GM12872 (cell line): ENCODE data around the gene DOLK.

ENCODE experiments used
- TF ChIP-seq, protein P1 (sequence below): IDR thresholded peaks from 3 replicates; pipeline ENCODE4 v1.5.1; 2011; ENCODE audit warnings: low read depth, mild to moderate bottlenecking, low read length, moderate library complexity; ENCODE audit not compliant: insufficient read depth

DOLK gene

DNA sequence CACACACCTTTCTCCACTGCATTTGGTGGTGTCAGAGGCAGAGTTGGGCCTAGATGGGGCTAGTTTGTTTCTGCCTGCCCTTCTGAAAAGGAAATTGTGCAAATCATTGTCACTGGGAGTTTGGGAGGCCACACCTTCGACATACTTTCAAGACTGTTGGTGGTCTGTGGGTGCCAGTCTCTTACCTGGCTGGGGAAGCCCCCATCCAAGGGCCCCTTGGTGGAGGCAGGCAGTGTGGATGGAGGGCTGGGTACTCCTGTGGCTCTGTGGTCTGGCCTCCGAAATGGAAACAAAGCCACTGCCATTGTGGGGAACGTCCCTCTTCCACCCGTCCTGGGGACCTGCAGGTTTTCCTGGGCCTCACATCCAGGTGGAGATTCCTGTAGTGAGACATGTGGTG lies 37.5 kb downstream of the DOLK start:
- TF ChIP-seq, protein P1, sequence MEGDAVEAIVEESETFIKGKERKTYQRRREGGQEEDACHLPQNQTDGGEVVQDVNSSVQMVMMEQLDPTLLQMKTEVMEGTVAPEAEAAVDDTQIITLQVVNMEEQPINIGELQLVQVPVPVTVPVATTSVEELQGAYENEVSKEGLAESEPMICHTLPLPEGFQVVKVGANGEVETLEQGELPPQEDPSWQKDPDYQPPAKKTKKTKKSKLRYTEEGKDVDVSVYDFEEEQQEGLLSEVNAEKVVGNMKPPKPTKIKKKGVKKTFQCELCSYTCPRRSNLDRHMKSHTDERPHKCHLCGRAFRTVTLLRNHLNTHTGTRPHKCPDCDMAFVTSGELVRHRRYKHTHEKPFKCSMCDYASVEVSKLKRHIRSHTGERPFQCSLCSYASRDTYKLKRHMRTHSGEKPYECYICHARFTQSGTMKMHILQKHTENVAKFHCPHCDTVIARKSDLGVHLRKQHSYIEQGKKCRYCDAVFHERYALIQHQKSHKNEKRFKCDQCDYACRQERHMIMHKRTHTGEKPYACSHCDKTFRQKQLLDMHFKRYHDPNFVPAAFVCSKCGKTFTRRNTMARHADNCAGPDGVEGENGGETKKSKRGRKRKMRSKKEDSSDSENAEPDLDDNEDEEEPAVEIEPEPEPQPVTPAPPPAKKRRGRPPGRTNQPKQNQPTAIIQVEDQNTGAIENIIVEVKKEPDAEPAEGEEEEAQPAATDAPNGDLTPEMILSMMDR = no peak

DNA sequence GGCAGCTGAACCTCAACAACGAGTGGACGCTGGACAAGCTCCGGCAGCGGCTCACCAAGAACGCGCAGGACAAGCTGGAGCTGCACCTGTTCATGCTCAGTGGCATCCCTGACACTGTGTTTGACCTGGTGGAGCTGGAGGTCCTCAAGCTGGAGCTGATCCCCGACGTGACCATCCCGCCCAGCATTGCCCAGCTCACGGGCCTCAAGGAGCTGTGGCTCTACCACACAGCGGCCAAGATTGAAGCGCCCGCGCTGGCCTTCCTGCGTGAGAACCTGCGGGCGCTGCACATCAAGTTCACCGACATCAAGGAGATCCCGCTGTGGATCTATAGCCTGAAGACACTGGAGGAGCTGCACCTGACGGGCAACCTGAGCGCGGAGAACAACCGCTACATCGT lies 39.0 kb downstream of the DOLK start:
- TF ChIP-seq, protein P1 = no peak

DNA sequence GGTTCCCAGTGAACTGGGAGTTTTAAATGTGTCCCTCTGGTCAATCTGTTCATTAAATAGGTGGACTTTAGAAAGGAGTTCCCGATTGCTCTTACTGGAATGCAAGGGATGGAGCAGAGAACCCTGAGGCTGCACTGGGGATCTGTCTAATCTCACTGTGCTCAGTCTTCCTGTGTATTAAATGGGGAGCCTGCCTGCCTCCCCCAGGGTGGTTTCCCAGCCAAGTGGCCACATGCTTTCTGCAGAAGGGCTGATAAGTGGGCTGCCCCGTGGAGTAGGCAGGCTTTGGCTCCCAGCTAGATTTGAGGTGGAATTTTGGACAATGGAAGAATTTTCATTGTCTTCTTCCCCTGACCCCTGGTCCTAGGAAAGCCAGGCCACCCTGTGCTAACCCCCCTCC lies 40.7 kb downstream of the DOLK start:
- TF ChIP-seq, protein P1 = no peak

DNA sequence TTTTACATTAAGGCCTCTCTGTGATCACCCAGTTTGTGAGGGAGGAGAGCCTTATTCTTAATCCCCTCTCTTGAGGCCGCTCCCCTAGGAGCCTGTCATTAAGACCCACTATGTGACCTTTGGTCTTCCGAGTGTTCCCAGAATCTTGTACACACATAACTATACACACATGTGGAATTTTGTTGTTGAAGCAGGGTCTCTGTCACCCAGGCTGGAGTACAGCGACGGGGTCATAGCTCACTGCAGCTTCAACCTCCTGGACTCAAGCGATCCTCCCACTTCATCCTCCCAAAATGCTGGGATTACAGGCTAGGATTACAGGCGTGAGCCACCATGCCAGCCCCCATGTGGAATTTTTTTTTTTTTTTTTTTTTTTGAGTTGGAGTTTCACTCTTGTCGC lies 41.4 kb downstream of the DOLK start:
- TF ChIP-seq, protein P1 = no peak

DNA sequence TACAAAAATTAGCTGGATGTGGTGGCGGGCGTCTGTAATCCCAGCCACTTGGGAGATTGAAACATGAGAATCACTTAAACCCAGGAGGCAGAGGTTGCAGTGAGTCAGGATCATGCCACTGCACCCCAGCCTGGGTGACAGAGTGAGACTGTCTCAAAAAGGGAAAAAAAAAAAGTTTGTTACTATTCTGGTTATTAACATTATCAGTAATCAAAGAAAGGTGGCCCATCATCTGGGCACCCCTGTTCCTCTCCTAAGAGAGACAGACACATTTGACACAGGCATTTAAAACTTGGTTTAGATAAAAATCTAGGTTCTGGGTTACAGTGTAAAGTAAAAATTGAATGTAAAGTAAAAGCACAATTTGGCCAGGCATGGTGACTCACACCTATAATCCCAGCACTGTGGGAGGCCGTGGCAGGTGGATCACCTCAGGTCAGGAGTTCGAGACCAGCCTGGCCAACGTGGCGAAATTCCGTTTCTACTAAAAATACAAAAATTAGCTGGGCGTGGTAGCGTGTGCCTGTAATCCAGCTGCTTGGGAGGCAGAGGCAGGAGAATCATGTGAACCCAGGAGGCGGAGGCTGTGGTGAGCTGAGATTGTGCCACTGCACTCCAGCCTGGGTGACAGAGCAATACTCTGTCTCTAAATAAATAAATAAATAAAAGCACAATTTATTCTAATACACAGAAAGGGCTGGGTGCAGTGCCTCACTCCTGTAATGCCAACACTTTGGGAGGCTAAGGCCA lies 43.4 kb downstream of the DOLK start:
- TF ChIP-seq, protein P1 = no peak

DNA sequence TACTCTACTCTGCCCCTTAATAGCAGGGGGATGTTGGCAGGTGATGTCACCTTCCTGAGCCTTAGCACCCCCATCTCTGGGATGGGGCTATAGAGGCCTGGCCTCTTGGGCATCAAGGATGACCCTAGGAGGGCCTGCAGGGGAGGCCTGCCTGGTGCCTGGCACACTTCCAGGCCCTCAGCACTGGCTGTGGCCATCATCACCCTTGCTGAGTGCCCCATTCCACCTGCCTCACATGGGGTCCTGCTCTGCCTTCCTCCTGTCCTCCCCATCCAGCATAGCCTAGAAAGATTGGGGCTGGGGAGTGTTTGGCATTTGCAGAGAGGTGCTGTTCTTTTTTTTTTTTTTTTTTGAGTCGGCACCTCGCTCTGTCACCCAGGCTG lies 44.3 kb downstream of the DOLK start:
- TF ChIP-seq, protein P1 = no peak

DNA sequence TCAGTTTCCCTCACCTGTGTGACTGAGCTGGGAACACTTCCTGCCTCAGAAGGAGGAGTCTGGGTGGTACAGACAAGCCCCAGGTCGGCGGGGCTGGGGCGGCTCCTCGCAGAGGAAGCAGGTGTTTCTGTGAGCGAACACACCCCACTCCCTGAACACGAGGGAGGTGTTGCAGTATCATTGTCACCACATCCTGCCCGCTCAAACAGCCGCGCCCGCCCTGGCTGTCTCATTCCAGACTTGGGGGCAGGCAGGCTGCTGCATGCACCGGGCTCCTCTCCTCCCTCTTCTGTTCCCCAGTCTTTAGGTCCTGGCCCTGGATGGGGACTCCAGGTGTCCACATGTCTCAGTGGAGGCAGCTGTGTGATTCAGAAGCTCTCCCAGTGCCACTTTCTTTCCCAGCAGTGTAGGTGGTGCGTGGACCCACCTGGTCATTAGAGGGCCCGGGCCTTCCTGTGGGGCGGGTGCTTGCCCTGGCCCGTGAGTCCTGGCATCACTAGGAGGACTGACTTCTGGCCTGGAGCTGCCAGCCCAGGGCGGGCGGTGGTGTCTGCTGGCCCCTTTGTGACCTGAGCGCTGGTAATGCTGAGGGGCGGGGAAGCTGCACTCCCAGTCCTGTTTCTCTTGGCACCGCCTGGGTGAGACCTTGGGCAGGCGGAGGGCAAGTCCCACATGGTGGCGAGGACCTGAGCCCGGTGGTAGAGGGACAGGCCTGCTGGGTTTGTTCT lies 44.9 kb downstream of the DOLK start:
- TF ChIP-seq, protein P1 = no peak
